IMR-90 (cell line): ENCODE results near the gene PRKCH. TPM values are rescaled to one million over a fixed set of nuclear protein-coding genes. Genes with fewer than 3 reads are reported as not detected.

Source experiments
- ATAC-seq: fragments of 200-7000 bp; cut with Tn5 transposase; 2 replicates; pipeline ENCODE4 v1.9.1; 2020; ENCODE audit warnings: low read depth, mild to moderate bottlenecking, moderate library complexity
- BruUV-seq: library from RNA; stranded (reverse); fragments of 400-500 nt; replicated peaks from 2 replicates; lab custom pipeline; 2021; lab: Mats Ljungman, UMichigan
- CTCF ChIA-PET: fragments of 300-600 bp; formaldehyde crosslinking; extraction: SDS; loops from one replicate; lab custom pipeline; 2021; ENCODE audit warnings: antibody characterized with exemption; lab: Yijun Ruan, JAX
- POLR2A ChIA-PET: fragments of 300-600 bp; sonication (Branson Sonifier 250); formaldehyde crosslinking; loops from one replicate; lab custom pipeline; 2022; ENCODE audit warnings: antibody characterized with exemption; ENCODE audit not compliant: unreplicated experiment; lab: Charles Lee
- DNase-seq: peaks from one replicate; pipeline ENCODE4 v3.0.0; 2013
- H2AFZ ChIP-seq: replicated peaks from 2 replicates; pipeline ENCODE3; 2013; ENCODE audit warnings: low read length, mild to moderate bottlenecking; ENCODE audit not compliant: poor library complexity
- H2AK5ac ChIP-seq: 2 replicates; pipeline ENCODE4 v1.6.1; 2013; ENCODE audit warnings: low read depth, low read length, inconsistent platforms
- H2AK9ac ChIP-seq: replicated peaks from 2 replicates; pipeline ENCODE3; 2013; ENCODE audit warnings: mild to moderate bottlenecking, low read depth, low read length, moderate library complexity; ENCODE audit not compliant: poor library complexity
- H2BK120ac ChIP-seq: 2 replicates; pipeline ENCODE4 v1.6.1; 2013; ENCODE audit warnings: low read depth, low read length, inconsistent platforms
- H2BK15ac ChIP-seq: 3 replicates; pipeline ENCODE4 v1.6.1; 2013; ENCODE audit warnings: low read depth, low read length, inconsistent platforms
- H2BK20ac ChIP-seq: 2 replicates; pipeline ENCODE4 v1.6.1; 2013; ENCODE audit warnings: low read depth, mild to moderate bottlenecking, inconsistent platforms, low read length, moderate library complexity
- H2BK5ac ChIP-seq: 2 replicates; pipeline ENCODE4 v1.6.1; 2013; ENCODE audit warnings: mild to moderate bottlenecking, low read depth, low read length, inconsistent platforms; ENCODE audit not compliant: poor library complexity, severe bottlenecking
- H3K14ac ChIP-seq: replicated peaks from 2 replicates; pipeline ENCODE4 v1.6.1; 2013; ENCODE audit warnings: low read depth, low read length, inconsistent platforms
- H3K18ac ChIP-seq: 2 replicates; pipeline ENCODE4 v1.6.1; 2013; ENCODE audit warnings: low read depth, low read length, control low read depth
- H3K23ac ChIP-seq: 2 replicates; pipeline ENCODE4 v1.6.1; 2013; ENCODE audit warnings: low read depth, low read length, inconsistent platforms
- H3K27ac ChIP-seq: 2 replicates; pipeline ENCODE4 v1.5.1; 2013; ENCODE audit warnings: mild to moderate bottlenecking, control low read depth, low read length; ENCODE audit not compliant: insufficient read depth
- H3K27me3 ChIP-seq: 2 replicates; pipeline ENCODE4 v1.6.1; 2013; ENCODE audit warnings: low read length; ENCODE audit not compliant: control insufficient read depth, insufficient read depth
- H3K36me3 ChIP-seq: 2 replicates; pipeline ENCODE4 v1.6.1; 2013; ENCODE audit warnings: low read length, mixed read lengths; ENCODE audit not compliant: control insufficient read depth, insufficient read depth
- H3K4ac ChIP-seq: 2 replicates; pipeline ENCODE4 v1.6.1; 2013; ENCODE audit warnings: low read depth, low read length, inconsistent platforms
- H3K4me1 ChIP-seq: 2 replicates; pipeline ENCODE4 v1.6.1; 2013; ENCODE audit warnings: low read length, mixed read lengths; ENCODE audit not compliant: control insufficient read depth, insufficient read depth
- H3K4me2 ChIP-seq: 2 replicates; pipeline ENCODE4 v1.6.1; 2013; ENCODE audit warnings: low read depth, mild to moderate bottlenecking, control low read depth, low read length, moderate library complexity
- H3K4me3 ChIP-seq: 2 replicates; pipeline ENCODE4 v1.5.1; 2013; ENCODE audit warnings: low read depth, mild to moderate bottlenecking, control low read depth, low read length, moderate library complexity; ENCODE audit not compliant: insufficient read depth
- H3K56ac ChIP-seq: 2 replicates; pipeline ENCODE4 v1.6.1; 2013; ENCODE audit warnings: low read length, inconsistent platforms; ENCODE audit not compliant: insufficient read depth; ENCODE audit errors: extremely low read depth
- H3K79me1 ChIP-seq, 2 experiments: 2 replicates each; pipeline ENCODE4 v1.6.1; 2013; ENCODE audit warnings: low read length in 2 of 2, inconsistent platforms in 1 of 2, low read depth in 1 of 2
- H3K9ac ChIP-seq: 2 replicates; pipeline ENCODE4 v1.6.1; 2013; ENCODE audit warnings: low read depth, low read length, control low read depth
- H3K9me1 ChIP-seq: 2 replicates; pipeline ENCODE4 v1.6.1; 2013; ENCODE audit warnings: low read length, inconsistent platforms; ENCODE audit not compliant: insufficient read depth
- H3K9me3 ChIP-seq: 2 replicates; pipeline ENCODE4 v1.6.1; 2013; ENCODE audit warnings: low read length; ENCODE audit not compliant: control insufficient read depth, insufficient read depth
- H4K20me1 ChIP-seq: 2 replicates; pipeline ENCODE4 v1.6.1; 2013; ENCODE audit warnings: low read length, inconsistent platforms; ENCODE audit not compliant: insufficient read depth
- H4K5ac ChIP-seq: 2 replicates; pipeline ENCODE4 v1.6.1; 2013; ENCODE audit warnings: mild to moderate bottlenecking, low read depth, low read length, control low read depth
- H4K8ac ChIP-seq, 2 experiments: 2 replicates each; pipeline ENCODE4 v1.6.1; 2013; ENCODE audit warnings: low read depth in 2 of 2, low read length in 2 of 2, control low read depth in 1 of 2, inconsistent platforms in 1 of 2
- H4K91ac ChIP-seq: 2 replicates; pipeline ENCODE4 v1.6.1; 2013; ENCODE audit warnings: low read depth, low read length, inconsistent platforms; ENCODE audit not compliant: insufficient read depth
- CTCF ChIP-seq: conservative IDR thresholded peaks from 2 replicates; pipeline ENCODE4 v1.5.1; 2012; ENCODE audit warnings: mild to moderate bottlenecking, low read depth, low read length, improper control_type of control experiment
- FOS ChIP-seq: fragments of 150-350 bp; IDR thresholded peaks from 2 replicates; pipeline ENCODE4 v1.6.1; 2016; ENCODE audit warnings: low read depth, low read length
- MAFK ChIP-seq: IDR thresholded peaks from 2 replicates; pipeline ENCODE4 v1.6.1; 2012; ENCODE audit warnings: low read depth, low read length, improper control_type of control experiment
- MAZ ChIP-seq: IDR thresholded peaks from 2 replicates; pipeline ENCODE4 v1.6.1; 2012; ENCODE audit warnings: low read depth, mild to moderate bottlenecking, low read length, improper control_type of control experiment, moderate library complexity, borderline replicate concordance
- NFE2L2 ChIP-seq: fragments of 150-350 bp; IDR thresholded peaks from 2 replicates; pipeline ENCODE4 v1.6.1; 2016; ENCODE audit warnings: low read depth, mild to moderate bottlenecking, low read length
- POLR2A ChIP-seq: IDR thresholded peaks from 2 replicates; pipeline ENCODE4 v1.6.1; 2012; ENCODE audit warnings: mild to moderate bottlenecking, low read depth, low read length
- RAD21 ChIP-seq: IDR thresholded peaks from 2 replicates; pipeline ENCODE4 v1.6.1; 2012; ENCODE audit warnings: low read length, improper control_type of control experiment
- RCOR1 ChIP-seq: IDR thresholded peaks from 2 replicates; pipeline ENCODE4 v1.6.1; 2012; ENCODE audit warnings: mild to moderate bottlenecking, low read length, improper control_type of control experiment; ENCODE audit not compliant: insufficient replicate concordance
- SMC3 ChIP-seq: fragments of 150-350 bp; IDR thresholded peaks from 2 replicates; pipeline ENCODE4 v1.6.1; 2016; ENCODE audit warnings: low read depth, mild to moderate bottlenecking, antibody characterized with exemption, low read length, moderate library complexity
- USF2 ChIP-seq: fragments of 150-350 bp; IDR thresholded peaks from 2 replicates; pipeline ENCODE4 v1.6.1; 2017; ENCODE audit warnings: mild to moderate bottlenecking, antibody characterized with exemption, low read length, low read depth
- WGBS, 2 experiments: methylation state at CpG; one replicate each; pipeline versions ENCODE4 v1.1.5 to v1.1.7; 2013; ENCODE audit warnings: missing lambda C conversion rate in 2 of 2; ENCODE audit not compliant: insufficient read length in 1 of 2; ENCODE audit errors: extremely low coverage in 2 of 2; 5-methylcytosine and 5-hydroxymethylcytosine counted together
- dilution Hi-C: fragments of 300-500 bp; cut with HindIII; formaldehyde crosslinking; loops from one replicate; pipeline ENCODE4 v1.14.3; 2018; ENCODE audit warnings: low sequenced_read_pairs; ENCODE audit not compliant: unreplicated experiment
- in situ Hi-C: fragments of 300-500 bp; cut with MboI; formaldehyde crosslinking; loops from 3 replicates; pipeline ENCODE4 v1.14.3; 2019; ENCODE audit warnings: low sequenced_read_pairs, inconsistent platforms, mixed read lengths
- intact Hi-C: fragments of 100-400 bp; cut with micrococcal nuclease; formaldehyde crosslinking; loops from 2 replicates; pipeline ENCODE4 v1.10.0; 2022
- polyA plus RNA-seq, 3 experiments: library from polyadenylated mRNA; depleted of rRNA; stranded (reverse); fragments of >200 nt; gene quantifications; 2 replicates each; pipeline ENCODE4 v1.2.3, GENCODE V29; 2012; ENCODE audit warnings: low replicate concordance in 1 of 3
- total RNA-seq: library from RNA; depleted of rRNA; stranded (reverse); fragments of >200 nt; gene quantifications from 2 replicates; pipeline ENCODE4 v1.2.3, GENCODE V29; 2012
- TF ChIP-seq, protein P1 (sequence below): fragments of 150-350 bp; IDR thresholded peaks from 2 replicates; pipeline ENCODE4 v1.6.1; 2016; ENCODE audit warnings: low read depth, mild to moderate bottlenecking, low read length, moderate library complexity, borderline replicate concordance

PRKCH gene
- total and polyA plus RNA-seq, 2 of the 4 experiments (the other 2 are of a cell fraction) = 1.6 to 2.3 TPM

DNA sequence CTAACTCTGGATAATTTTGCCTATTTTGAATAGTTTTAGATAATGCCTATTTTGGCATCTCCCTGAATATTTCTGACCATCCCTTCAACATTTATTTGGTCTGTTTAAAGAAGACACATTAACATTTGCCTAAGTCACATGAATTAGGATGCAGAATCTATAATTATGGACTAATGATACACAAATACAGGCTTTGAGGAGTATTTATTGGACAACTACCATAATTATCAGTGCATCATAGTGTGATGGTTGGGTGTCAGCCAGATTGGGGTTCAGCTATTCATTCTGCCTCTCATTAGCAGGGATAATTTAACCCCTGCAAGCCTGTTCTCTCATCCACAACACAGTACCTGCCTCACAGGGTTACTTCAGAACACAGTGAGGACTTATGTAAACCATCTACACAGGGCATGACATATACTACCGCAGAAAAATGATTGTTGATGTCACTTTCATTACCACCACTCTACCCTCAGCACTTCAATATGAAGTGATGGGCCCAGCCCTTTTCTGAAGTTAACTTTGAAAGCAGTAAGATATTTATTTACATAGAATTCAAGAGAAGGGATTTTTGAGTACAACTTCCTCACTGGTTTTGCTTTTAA lies 14.4 kb downstream of the PRKCH start:
- Histone ChIP-seq H2BK20ac (no peak overlapping the region), H4K8ac (no peak overlapping the region), H2BK120ac (no peak overlapping the region), H4K20me1 (no peaks in the 10 kb centered on the region), H3K4me2 (no peak overlapping the region), H3K4me3 (no peak overlapping the region), H3K36me3 (no peaks in the 10 kb centered on the region), H3K4me1 (no peaks in the 10 kb centered on the region), H4K91ac (no peak overlapping the region), H3K27me3 (peaks cover 22% of the 10 kb centered on the region), H3K18ac (no peak overlapping the region), H2AK9ac (no peak overlapping the region), H3K9me1 (no peaks in the 10 kb centered on the region), H3K79me1 (no peaks in the 10 kb centered on the region), H3K14ac (no peak overlapping the region), H3K9me3 (no peaks in the 10 kb centered on the region), H3K4ac (no peak overlapping the region), H2BK15ac (no peak overlapping the region), H3K56ac (no peak overlapping the region), H2AFZ (no peak overlapping the region), H2BK5ac (no peak overlapping the region), H3K9ac (no peak overlapping the region), H4K5ac (no peak overlapping the region), H3K27ac (no peak overlapping the region), H2AK5ac (no peak overlapping the region), H3K23ac (no peak overlapping the region)
- BruUV-seq = no TSS peak
- POLR2A ChIA-PET = no interaction called here
- in situ Hi-C loops = no loop called here
- no peak for TF ChIP-seq MAZ
- TF ChIP-seq POLR2A = no peak
- TF ChIP-seq NFE2L2 = no peak
- TF ChIP-seq MAFK = no peak
- no peak for TF ChIP-seq RAD21
- TF ChIP-seq, protein P1, sequence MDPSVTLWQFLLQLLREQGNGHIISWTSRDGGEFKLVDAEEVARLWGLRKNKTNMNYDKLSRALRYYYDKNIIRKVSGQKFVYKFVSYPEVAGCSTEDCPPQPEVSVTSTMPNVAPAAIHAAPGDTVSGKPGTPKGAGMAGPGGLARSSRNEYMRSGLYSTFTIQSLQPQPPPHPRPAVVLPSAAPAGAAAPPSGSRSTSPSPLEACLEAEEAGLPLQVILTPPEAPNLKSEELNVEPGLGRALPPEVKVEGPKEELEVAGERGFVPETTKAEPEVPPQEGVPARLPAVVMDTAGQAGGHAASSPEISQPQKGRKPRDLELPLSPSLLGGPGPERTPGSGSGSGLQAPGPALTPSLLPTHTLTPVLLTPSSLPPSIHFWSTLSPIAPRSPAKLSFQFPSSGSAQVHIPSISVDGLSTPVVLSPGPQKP = no peak
- no peak for TF ChIP-seq SMC3
- TF ChIP-seq USF2 = no peak
- no peak for TF ChIP-seq FOS
- TF ChIP-seq CTCF = no peak
- TF ChIP-seq RCOR1 = no peak
- intact Hi-C loops = no loop called here
- DNase-seq (no peak), ATAC-seq (no peak)
- WGBS, 2 experiments = 20% methylated on average over 1 of the region's 1 CpG; no CpG with 5 or more reads in 1 of the 2 experiments
- dilution Hi-C loops = no loop called here
- CTCF ChIA-PET = no interaction called here
